HEK293T (cell line): ENCODE measurements around the gene PIP5K1B.

Experiments
- ARNT ChIP-seq: fragments of 450-650 bp; IDR thresholded peaks from 2 replicates; pipeline ENCODE4 v1.6.1; 2017; ENCODE audit warnings: mild to moderate bottlenecking
- BHLHE40 ChIP-seq: fragments of 450-650 bp; IDR thresholded peaks from 2 replicates; pipeline ENCODE4 v1.6.1; 2016; ENCODE audit warnings: mild to moderate bottlenecking, moderate library complexity, borderline replicate concordance
- CTBP1 ChIP-seq: fragments of 450-650 bp; IDR thresholded peaks from 2 replicates; pipeline ENCODE4 v1.6.1; 2016; ENCODE audit warnings: borderline replicate concordance
- FOXA1 ChIP-seq: fragments of 450-650 bp; IDR thresholded peaks from 2 replicates; pipeline ENCODE4 v1.6.1; 2016; ENCODE audit warnings: mild to moderate bottlenecking
- FOXM1 ChIP-seq: fragments of 450-650 bp; IDR thresholded peaks from 2 replicates; pipeline ENCODE4 v1.6.1; 2017; ENCODE audit warnings: mild to moderate bottlenecking, borderline replicate concordance
- HDGF ChIP-seq: fragments of 450-650 bp; IDR thresholded peaks from 2 replicates; pipeline ENCODE4 v1.6.1; 2017; ENCODE audit warnings: antibody characterized with exemption, borderline replicate concordance
- L3MBTL2 ChIP-seq: fragments of 450-650 bp; conservative IDR thresholded peaks from 2 replicates; pipeline ENCODE4 v1.6.1; 2016; ENCODE audit warnings: mild to moderate bottlenecking
- NFRKB ChIP-seq: fragments of 450-650 bp; IDR thresholded peaks from 2 replicates; pipeline ENCODE4 v1.6.1; 2016; ENCODE audit warnings: mild to moderate bottlenecking, moderate library complexity
- SP1 ChIP-seq: fragments of 450-650 bp; IDR thresholded peaks from 2 replicates; pipeline ENCODE4 v1.6.1; 2017
- SUZ12 ChIP-seq: fragments of 450-650 bp; IDR thresholded peaks from 2 replicates; pipeline ENCODE4 v1.6.1; 2016; ENCODE audit warnings: mild to moderate bottlenecking
- TARDBP ChIP-seq: fragments of 450-650 bp; IDR thresholded peaks from 2 replicates; pipeline ENCODE4 v1.6.1; 2016
- ZNF384 ChIP-seq: fragments of 450-650 bp; IDR thresholded peaks from 2 replicates; pipeline ENCODE4 v1.6.1; 2016

DNA sequence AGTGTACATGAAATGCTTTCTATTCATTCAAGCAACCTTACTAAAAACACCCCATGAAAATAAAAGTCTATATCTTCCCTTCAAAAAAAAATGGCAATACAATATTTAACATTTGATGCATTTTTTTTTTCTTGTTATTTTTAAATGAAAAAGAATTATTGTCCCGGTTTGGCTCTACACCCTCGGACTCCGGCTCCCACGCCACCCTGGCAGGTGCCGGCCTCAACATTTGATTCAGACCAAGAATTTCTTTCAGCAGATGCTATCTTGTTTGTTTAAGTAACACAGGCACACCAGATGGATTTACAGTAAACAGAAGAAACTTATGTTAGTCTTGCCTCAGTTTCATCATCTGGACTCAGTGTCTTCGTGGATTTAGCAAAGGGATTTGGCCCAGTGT lies 162.0 kb downstream of the PIP5K1B start:
- TF ChIP-seq BHLHE40 (no peak), FOXM1 (no peak), ARNT (no peak), TARDBP (no peak), FOXA1 (no peak), SUZ12 (no peak), NFRKB (no peak), L3MBTL2 (no peak), ZNF384 (no peak), HDGF (no peak), SP1 (no peak), CTBP1 (no peak)
